Testis (tissue), 2 donors: ENCODE data around the gene IFITM2.

Source experiments
- POLR2A ChIP-seq: fragments of 450-650 bp; IDR thresholded peaks from one replicate; pipeline ENCODE4 v1.6.1; 2017; ENCODE audit warnings: antibody characterized with exemption, mild to moderate bottlenecking, moderate library complexity
- TF ChIP-seq, protein P1 (sequence below), 3 experiments: fragments of 450-650 bp in 2 of 3; fragments of 200-600 bp in 1 of 3; sonication (generic) in 1 of 3; IDR thresholded peaks; one replicate each; pipeline ENCODE4 v1.5.1; 2016 to 2019; ENCODE audit warnings: antibody characterized with exemption in 3 of 3, mild to moderate bottlenecking in 2 of 3, moderate library complexity in 1 of 3

DNA sequence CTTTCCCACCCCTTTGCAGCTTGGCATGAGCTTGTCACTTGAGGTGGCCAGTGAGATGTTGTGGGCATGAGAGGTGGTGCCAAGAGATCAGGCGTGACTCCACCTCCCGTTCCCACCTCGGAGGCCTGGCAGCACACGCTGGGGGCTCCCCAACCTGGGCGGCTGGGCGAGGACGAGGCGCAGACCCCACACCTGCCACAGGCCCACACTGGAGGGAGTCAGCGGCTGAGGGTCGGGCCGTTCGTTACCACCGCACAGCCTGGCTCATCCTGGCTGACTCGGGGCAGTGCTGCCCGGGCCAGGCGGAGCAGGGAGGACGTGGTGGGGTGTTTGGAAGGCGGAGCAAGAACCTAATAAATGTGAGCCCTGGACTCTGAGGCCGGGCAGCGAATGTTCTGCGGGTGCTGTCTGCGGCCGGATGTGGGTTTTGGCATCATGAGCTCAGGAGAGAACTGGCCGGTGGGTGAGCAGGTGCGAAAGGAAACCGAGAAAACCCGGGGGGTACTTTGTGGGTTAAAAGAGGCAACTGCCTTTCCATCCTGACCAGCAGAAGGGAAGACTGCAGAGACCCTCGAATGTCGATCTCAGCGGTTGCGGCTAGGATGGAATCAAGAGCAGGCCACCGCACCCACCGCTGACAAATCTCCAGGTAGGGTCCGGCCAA is 23.2 kb downstream of the IFITM2 start:
- TF ChIP-seq, protein P1, sequence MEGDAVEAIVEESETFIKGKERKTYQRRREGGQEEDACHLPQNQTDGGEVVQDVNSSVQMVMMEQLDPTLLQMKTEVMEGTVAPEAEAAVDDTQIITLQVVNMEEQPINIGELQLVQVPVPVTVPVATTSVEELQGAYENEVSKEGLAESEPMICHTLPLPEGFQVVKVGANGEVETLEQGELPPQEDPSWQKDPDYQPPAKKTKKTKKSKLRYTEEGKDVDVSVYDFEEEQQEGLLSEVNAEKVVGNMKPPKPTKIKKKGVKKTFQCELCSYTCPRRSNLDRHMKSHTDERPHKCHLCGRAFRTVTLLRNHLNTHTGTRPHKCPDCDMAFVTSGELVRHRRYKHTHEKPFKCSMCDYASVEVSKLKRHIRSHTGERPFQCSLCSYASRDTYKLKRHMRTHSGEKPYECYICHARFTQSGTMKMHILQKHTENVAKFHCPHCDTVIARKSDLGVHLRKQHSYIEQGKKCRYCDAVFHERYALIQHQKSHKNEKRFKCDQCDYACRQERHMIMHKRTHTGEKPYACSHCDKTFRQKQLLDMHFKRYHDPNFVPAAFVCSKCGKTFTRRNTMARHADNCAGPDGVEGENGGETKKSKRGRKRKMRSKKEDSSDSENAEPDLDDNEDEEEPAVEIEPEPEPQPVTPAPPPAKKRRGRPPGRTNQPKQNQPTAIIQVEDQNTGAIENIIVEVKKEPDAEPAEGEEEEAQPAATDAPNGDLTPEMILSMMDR (IDR thresholded peaks at IDR 0.05): no peak
- TF ChIP-seq POLR2A: no peak
